ENCODE results near the gene STOM.

GRCh38 chr9:121365564-121365963, 4.5 kb downstream of the STOM start:
- TF ChIP-seq POLR2AphosphoS5 (IDR thresholded peaks at IDR 0.05; ENCODE audit: low read length) (no peak), YY1 (IDR thresholded peaks at IDR 0.05; ENCODE audit: low read depth, low read length) (no peak), POLR2A (IDR thresholded peaks at IDR 0.05; ENCODE audit: low read depth, low read length) (no peak), TCF3 (IDR thresholded peaks at IDR 0.05; ENCODE audit: borderline replicate concordance, insufficient read depth, low read depth, low read length) (no peak), JUNB (IDR thresholded peaks at IDR 0.05) (no peak), YBX1 (IDR thresholded peaks at IDR 0.05) (no peak), TAF1 (IDR thresholded peaks at IDR 0.05; ENCODE audit: borderline replicate concordance, low read depth, low read length) (no peak), SRF (IDR thresholded peaks at IDR 0.05; ENCODE audit: low read depth in 2 of 2, low read length in 2 of 2) (no peak), PKNOX1 (IDR thresholded peaks at IDR 0.05) (no peak), EZH2 (IDR thresholded peaks at IDR 0.05; ENCODE audit: borderline replicate concordance, control insufficient read depth, low read depth, low read length) (no peak)
- TF ChIP-seq, protein P1, sequence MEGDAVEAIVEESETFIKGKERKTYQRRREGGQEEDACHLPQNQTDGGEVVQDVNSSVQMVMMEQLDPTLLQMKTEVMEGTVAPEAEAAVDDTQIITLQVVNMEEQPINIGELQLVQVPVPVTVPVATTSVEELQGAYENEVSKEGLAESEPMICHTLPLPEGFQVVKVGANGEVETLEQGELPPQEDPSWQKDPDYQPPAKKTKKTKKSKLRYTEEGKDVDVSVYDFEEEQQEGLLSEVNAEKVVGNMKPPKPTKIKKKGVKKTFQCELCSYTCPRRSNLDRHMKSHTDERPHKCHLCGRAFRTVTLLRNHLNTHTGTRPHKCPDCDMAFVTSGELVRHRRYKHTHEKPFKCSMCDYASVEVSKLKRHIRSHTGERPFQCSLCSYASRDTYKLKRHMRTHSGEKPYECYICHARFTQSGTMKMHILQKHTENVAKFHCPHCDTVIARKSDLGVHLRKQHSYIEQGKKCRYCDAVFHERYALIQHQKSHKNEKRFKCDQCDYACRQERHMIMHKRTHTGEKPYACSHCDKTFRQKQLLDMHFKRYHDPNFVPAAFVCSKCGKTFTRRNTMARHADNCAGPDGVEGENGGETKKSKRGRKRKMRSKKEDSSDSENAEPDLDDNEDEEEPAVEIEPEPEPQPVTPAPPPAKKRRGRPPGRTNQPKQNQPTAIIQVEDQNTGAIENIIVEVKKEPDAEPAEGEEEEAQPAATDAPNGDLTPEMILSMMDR (IDR thresholded peaks at IDR 0.05 in 2 of 3, conservative IDR thresholded peaks at IDR 0.05 in 1 of 3; ENCODE audit: control insufficient read depth in 2 of 3, extremely low read depth in 1 of 3, insufficient read depth in 1 of 3, low read depth in 3 of 3, low read length in 3 of 3), result no peak
- TF ChIP-seq, protein P2, sequence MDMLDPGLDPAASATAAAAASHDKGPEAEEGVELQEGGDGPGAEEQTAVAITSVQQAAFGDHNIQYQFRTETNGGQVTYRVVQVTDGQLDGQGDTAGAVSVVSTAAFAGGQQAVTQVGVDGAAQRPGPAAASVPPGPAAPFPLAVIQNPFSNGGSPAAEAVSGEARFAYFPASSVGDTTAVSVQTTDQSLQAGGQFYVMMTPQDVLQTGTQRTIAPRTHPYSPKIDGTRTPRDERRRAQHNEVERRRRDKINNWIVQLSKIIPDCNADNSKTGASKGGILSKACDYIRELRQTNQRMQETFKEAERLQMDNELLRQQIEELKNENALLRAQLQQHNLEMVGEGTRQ (IDR thresholded peaks at IDR 0.05; ENCODE audit: borderline replicate concordance, low read depth, low read length), result no peak
- TF ChIP-seq, protein P3, sequence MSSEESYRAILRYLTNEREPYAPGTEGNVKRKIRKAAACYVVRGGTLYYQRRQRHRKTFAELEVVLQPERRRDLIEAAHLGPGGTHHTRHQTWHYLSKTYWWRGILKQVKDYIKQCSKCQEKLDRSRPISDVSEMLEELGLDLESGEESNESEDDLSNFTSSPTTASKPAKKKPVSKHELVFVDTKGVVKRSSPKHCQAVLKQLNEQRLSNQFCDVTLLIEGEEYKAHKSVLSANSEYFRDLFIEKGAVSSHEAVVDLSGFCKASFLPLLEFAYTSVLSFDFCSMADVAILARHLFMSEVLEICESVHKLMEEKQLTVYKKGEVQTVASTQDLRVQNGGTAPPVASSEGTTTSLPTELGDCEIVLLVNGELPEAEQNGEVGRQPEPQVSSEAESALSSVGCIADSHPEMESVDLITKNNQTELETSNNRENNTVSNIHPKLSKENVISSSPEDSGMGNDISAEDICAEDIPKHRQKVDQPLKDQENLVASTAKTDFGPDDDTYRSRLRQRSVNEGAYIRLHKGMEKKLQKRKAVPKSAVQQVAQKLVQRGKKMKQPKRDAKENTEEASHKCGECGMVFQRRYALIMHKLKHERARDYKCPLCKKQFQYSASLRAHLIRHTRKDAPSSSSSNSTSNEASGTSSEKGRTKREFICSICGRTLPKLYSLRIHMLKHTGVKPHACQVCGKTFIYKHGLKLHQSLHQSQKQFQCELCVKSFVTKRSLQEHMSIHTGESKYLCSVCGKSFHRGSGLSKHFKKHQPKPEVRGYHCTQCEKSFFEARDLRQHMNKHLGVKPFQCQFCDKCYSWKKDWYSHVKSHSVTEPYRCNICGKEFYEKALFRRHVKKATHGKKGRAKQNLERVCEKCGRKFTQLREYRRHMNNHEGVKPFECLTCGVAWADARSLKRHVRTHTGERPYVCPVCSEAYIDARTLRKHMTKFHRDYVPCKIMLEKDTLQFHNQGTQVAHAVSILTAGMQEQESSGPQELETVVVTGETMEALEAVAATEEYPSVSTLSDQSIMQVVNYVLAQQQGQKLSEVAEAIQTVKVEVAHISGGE (CRISPR knock-in tag; IDR thresholded peaks at IDR 0.05), result no peak

Measured in GM12878 (cell line).